Activated CD4-positive, alpha-beta memory T cell treated with anti-CD3 and anti-CD28 coated beads for 36 hours (primary cell): ENCODE measurements around the gene UBE2L3. TPM values are rescaled to one million over a fixed set of nuclear protein-coding genes. Genes with fewer than 3 reads are reported as not detected.
A peak's percentile ranks its signal among the peaks of the same experiment; 100 is the strongest.
"Not testable (repeated sequence)": the region's sequence is repeated elsewhere in the genome, so short reads cannot be mapped to it uniquely, and the experiment has no call there.

Experiments
- CTCF ChIA-PET: fragments of 350-600 bp; sonication (Branson Sonifier 250); formaldehyde crosslinking; loops from one replicate; lab custom pipeline; 2021; ENCODE audit warnings: antibody characterized with exemption, inconsistent platforms; lab: Charles Lee
- POLR2A ChIA-PET: fragments of 350-600 bp; sonication (Branson Sonifier 250); formaldehyde crosslinking; loops from one replicate; lab custom pipeline; 2021; ENCODE audit warnings: antibody characterized with exemption; lab: Charles Lee
- DNase-seq: peaks from one replicate; pipeline ENCODE4 v3.0.0-alpha.2; 2020
- H3K27ac Mint-ChIP-seq: one replicate; pipeline ENCODE4 v1.8.0; 2021; ENCODE audit warnings: mixed read lengths
- H3K27me3 Mint-ChIP-seq: one replicate; pipeline ENCODE4 v1.8.0; 2021; ENCODE audit warnings: mixed read lengths
- H3K36me3 Mint-ChIP-seq: one replicate; pipeline ENCODE4 v1.8.0; 2021; ENCODE audit warnings: mixed read lengths
- H3K4me1 Mint-ChIP-seq: one replicate; pipeline ENCODE4 v1.8.0; 2021; ENCODE audit warnings: low read depth, mixed read lengths
- H3K4me3 Mint-ChIP-seq: one replicate; pipeline ENCODE4 v1.8.0; 2021; ENCODE audit warnings: mild to moderate bottlenecking, mixed read lengths
- H3K9me3 Mint-ChIP-seq: one replicate; pipeline ENCODE4 v1.8.0; 2021; ENCODE audit warnings: mixed read lengths
- intact Hi-C: fragments of 100-400 bp; cut with micrococcal nuclease; formaldehyde crosslinking; loops from one replicate; pipeline ENCODE4 v1.15.1; 2023
- total RNA-seq, 2 experiments: library from RNA; stranded (reverse); gene quantifications; one replicate each; pipeline ENCODE4 v1.2.3, GENCODE V29; 2021

UBE2L3 gene
- total RNA-seq, 2 experiments from 2014 or later: 52.4 to 53.1 TPM

DNA sequence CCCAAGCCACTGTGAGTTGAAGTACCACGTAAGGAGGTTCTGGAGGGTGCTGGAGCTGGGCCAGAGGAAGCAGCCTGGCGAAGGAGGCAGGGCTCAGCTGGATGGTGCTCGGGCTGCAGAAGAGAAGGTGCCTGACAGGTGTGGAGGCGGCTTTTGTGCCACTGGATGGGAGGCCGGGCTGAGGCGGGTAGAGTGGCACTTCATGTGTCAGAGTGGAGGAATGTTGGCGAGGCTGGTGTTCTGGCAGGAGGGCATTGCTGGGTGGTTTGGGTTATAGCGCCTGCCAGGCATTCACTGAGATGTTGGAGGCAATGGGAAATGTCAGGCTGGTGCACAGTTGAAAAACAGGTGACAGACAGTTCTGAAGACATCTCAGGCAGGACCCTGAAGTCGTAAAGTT is 24.2 kb downstream of the UBE2L3 start:
- peaks cover 51% of the 10 kb centered on the region for H3K4me1 Mint-ChIP-seq
- no peaks in the 10 kb centered on the region for H3K27me3 Mint-ChIP-seq
- intact Hi-C loops: no loop called here
- H3K27ac Mint-ChIP-seq: no peak overlapping the region
- CTCF ChIA-PET: no interaction called here
- DNase-seq: no peak
- peaks cover 38% of the 10 kb centered on the region for H3K36me3 Mint-ChIP-seq
- H3K4me3 Mint-ChIP-seq: no peak overlapping the region
- POLR2A ChIA-PET: interaction anchor here (1.0 kb wide), 1 partner anchor 13 kb away, joined by 3 read pairs; no protein-coding TSS in a partner anchor
- no peaks in the 10 kb centered on the region for H3K9me3 Mint-ChIP-seq

GRCh38 chr22:21592422-21592821 is 24.9 kb downstream of the UBE2L3 start:
- DNase-seq: no peak
- intact Hi-C loops: no loop called here
- CTCF ChIA-PET: no interaction called here
- POLR2A ChIA-PET: interaction anchor here (1.0 to 1.2 kb wide), 2 partner anchors 10 to 13 kb away, joined by 3 to 4 read pairs; no protein-coding TSS in a partner anchor
- H3K36me3 Mint-ChIP-seq: peaks cover 40% of the 10 kb centered on the region
- H3K9me3 Mint-ChIP-seq: no peaks in the 10 kb centered on the region
- no peak overlapping the region for H3K4me3 Mint-ChIP-seq
- H3K27ac Mint-ChIP-seq: no peak overlapping the region
- H3K4me1 Mint-ChIP-seq: peaks cover 46% of the 10 kb centered on the region
- H3K27me3 Mint-ChIP-seq: no peaks in the 10 kb centered on the region

GRCh38 chr22:21593406-21594232 is 26.1 kb downstream of the UBE2L3 start:
- Mint-ChIP-seq H3K36me3 (peaks cover 40% of the 10 kb centered on the region), H3K9me3 (no peaks in the 10 kb centered on the region), H3K27me3 (no peaks in the 10 kb centered on the region), H3K4me3 (no peak overlapping the region), H3K4me1 (peaks cover 42% of the 10 kb centered on the region), H3K27ac (no peak overlapping the region)
- intact Hi-C loops: no loop called here
- ChIA-PET POLR2A (interaction anchor here (1.2 kb wide), 1 partner anchor 9 kb away, joined by 4 read pairs; no protein-coding TSS in a partner anchor), CTCF (interaction anchor here (1.3 kb wide), 1 partner anchor 14 kb away, joined by 3 read pairs; no protein-coding TSS in a partner anchor)
- no peak for DNase-seq

- no peaks in the 10 kb centered on the region for H3K9me3 Mint-ChIP-seq
- peaks cover 39% of the 10 kb centered on the region for H3K4me1 Mint-ChIP-seq
- peaks cover 39% of the 10 kb centered on the region for H3K36me3 Mint-ChIP-seq
- no peak overlapping the region for H3K27ac Mint-ChIP-seq
- H3K27me3 Mint-ChIP-seq: no peaks in the 10 kb centered on the region
- no peak for DNase-seq
- ChIA-PET CTCF (no interaction called here), POLR2A (no interaction called here)
- intact Hi-C loops: no loop called here
- no peak overlapping the region for H3K4me3 Mint-ChIP-seq
These were observed 27.4 kb downstream of the UBE2L3 start for GRCh38 chr22:21594865-21595452.

GRCh38 chr22:21596356-21597135 is 29.0 kb downstream of the UBE2L3 start:
- H3K4me3 Mint-ChIP-seq, POLR2A ChIA-PET, intact Hi-C loops, H3K27ac Mint-ChIP-seq, H3K27me3 Mint-ChIP-seq, DNase-seq, H3K9me3 Mint-ChIP-seq: not testable (repeated sequence)
- Mint-ChIP-seq H3K36me3 (peaks cover 39% of the 10 kb centered on the region), H3K4me1 (peaks cover 35% of the 10 kb centered on the region)
- CTCF ChIA-PET: interaction anchor here (1.2 to 1.5 kb wide), 2 partner anchors 9 to 33 kb away, joined by 3 read pairs; no protein-coding TSS in a partner anchor

- CTCF ChIA-PET: interaction anchor here (1.4 to 2.3 kb wide), 3 partner anchors 31 to 48 kb away, joined by 3 to 7 read pairs (median 6); partner anchors contain the start of gene SDF2L1
These were observed 30.8 kb downstream of the UBE2L3 start for GRCh38 chr22:21598302-21598701.

GRCh38 chr22:21599053-21599893 is 31.8 kb downstream of the UBE2L3 start:
- no peaks in the 10 kb centered on the region for H3K27me3 Mint-ChIP-seq
- intact Hi-C loops: no loop called here
- peak overlapping the region; percentile 7 for H3K27ac Mint-ChIP-seq
- no peak for DNase-seq
- ChIA-PET CTCF (interaction anchor here (0.9 to 2.3 kb wide), 2 partner anchors 30 to 47 kb away, joined by 3 to 6 read pairs; no protein-coding TSS in a partner anchor), POLR2A (no interaction called here)
- H3K4me1 Mint-ChIP-seq: peaks cover 27% of the 10 kb centered on the region
- no peak overlapping the region for H3K4me3 Mint-ChIP-seq
- H3K36me3 Mint-ChIP-seq: peaks cover 31% of the 10 kb centered on the region
- no peaks in the 10 kb centered on the region for H3K9me3 Mint-ChIP-seq

More at GRCh38 chr22:21598302-21598701, 30.8 kb downstream of the UBE2L3 start:
- no peak overlapping the region for H3K4me3 Mint-ChIP-seq
- H3K36me3 Mint-ChIP-seq: peaks cover 41% of the 10 kb centered on the region
- H3K27me3 Mint-ChIP-seq: no peaks in the 10 kb centered on the region
- H3K9me3 Mint-ChIP-seq: no peaks in the 10 kb centered on the region
- H3K4me1 Mint-ChIP-seq: peaks cover 37% of the 10 kb centered on the region
- POLR2A ChIA-PET: no interaction called here
- no peak overlapping the region for H3K27ac Mint-ChIP-seq
- intact Hi-C loops: no loop called here
- no peak for DNase-seq

GRCh38 chr22:21602579-21602978 is 35.1 kb downstream of the UBE2L3 start:
- Mint-ChIP-seq H3K4me3 (no peak overlapping the region), H3K4me1 (peaks cover 37% of the 10 kb centered on the region)

DNA sequence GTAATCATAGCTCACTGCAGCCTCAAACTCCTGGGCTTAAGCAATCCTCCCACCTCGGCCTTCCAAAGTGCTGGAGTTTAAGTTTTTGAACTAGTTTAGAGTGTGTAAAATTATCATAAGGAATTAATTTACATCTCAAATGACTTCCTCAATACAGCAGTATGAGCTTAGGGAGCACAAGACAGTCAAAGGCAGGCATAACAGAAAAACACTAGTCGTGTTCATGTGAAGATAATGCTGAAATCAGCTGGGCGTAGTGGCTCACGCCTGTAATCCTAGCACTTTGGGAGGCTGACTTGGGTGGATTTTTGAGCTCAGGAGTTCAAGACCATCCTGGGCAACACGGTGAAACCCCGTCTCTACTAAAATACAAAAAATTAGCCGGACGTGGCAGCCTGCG is 36.5 kb downstream of the UBE2L3 start:
- intact Hi-C loops: no loop called here
- no peak for DNase-seq
- ChIA-PET CTCF (interaction anchor here (1.0 to 1.3 kb wide), 3 partner anchors 9 to 42 kb away, joined by 3 to 4 read pairs (median 3); no protein-coding TSS in a partner anchor), POLR2A (no interaction called here)
- H3K27ac Mint-ChIP-seq: no peak overlapping the region
- H3K27me3 Mint-ChIP-seq: no peaks in the 10 kb centered on the region
- H3K9me3 Mint-ChIP-seq: no peaks in the 10 kb centered on the region
- peaks cover 37% of the 10 kb centered on the region for H3K4me1 Mint-ChIP-seq
- no peak overlapping the region for H3K4me3 Mint-ChIP-seq
- peaks cover 11% of the 10 kb centered on the region for H3K36me3 Mint-ChIP-seq

More at GRCh38 chr22:21602579-21602978, 35.1 kb downstream of the UBE2L3 start:
- Mint-ChIP-seq H3K27me3 (no peaks in the 10 kb centered on the region), H3K27ac (peak overlapping the region; percentile 21), H3K36me3 (peaks cover 12% of the 10 kb centered on the region), H3K9me3 (no peaks in the 10 kb centered on the region)
- DNase-seq: no peak
- CTCF ChIA-PET: no interaction called here
- POLR2A ChIA-PET: interaction anchor here (1.4 kb wide), 1 partner anchor 10 kb away, joined by 4 read pairs; no protein-coding TSS in a partner anchor
- intact Hi-C loops: no loop called here

GRCh38 chr22:21605887-21606564 is 38.5 kb downstream of the UBE2L3 start:
- H3K27ac Mint-ChIP-seq: no peak overlapping the region
- no peak overlapping the region for H3K4me3 Mint-ChIP-seq
- CTCF ChIA-PET: interaction anchor here (0.8 to 2.2 kb wide), 4 partner anchors 17 to 41 kb away, joined by 3 to 7 read pairs (median 4); partner anchors contain the start of gene SDF2L1
- no peaks in the 10 kb centered on the region for H3K9me3 Mint-ChIP-seq
- H3K4me1 Mint-ChIP-seq: peaks cover 27% of the 10 kb centered on the region
- H3K36me3 Mint-ChIP-seq: peaks cover 8% of the 10 kb centered on the region
- H3K27me3 Mint-ChIP-seq: no peaks in the 10 kb centered on the region
- intact Hi-C loops: no loop called here
- POLR2A ChIA-PET: no interaction called here
- no peak for DNase-seq
